ENCODE measurements around the gene SNED1. TPM values are rescaled to one million over a fixed set of nuclear protein-coding genes. Genes with fewer than 3 reads are reported as not detected.

Gene SNED1
- total RNA-seq, 1 experiment from 2014 or later, result 0.76 TPM

- Mint-ChIP-seq H3K27me3 (ENCODE audit: unreplicated experiment) (peaks cover 60% of the 10 kb centered on the region), H3K9me3 (ENCODE audit: low read depth, unreplicated experiment) (no peaks in the 10 kb centered on the region), H3K27ac (ENCODE audit: unreplicated experiment) (no peak overlapping the region), H3K4me1 (ENCODE audit: low read depth, unreplicated experiment) (no peaks in the 10 kb centered on the region), H3K4me3 (ENCODE audit: low read depth, unreplicated experiment) (no peak overlapping the region), H3K36me3 (ENCODE audit: insufficient read depth, unreplicated experiment) (no peaks in the 10 kb centered on the region)
- BruUV-seq (replicated peaks), result no TSS peak
- no peak for DNase-seq
- intact Hi-C loops (cut with micrococcal nuclease; ENCODE audit: unreplicated experiment), result no loop called here
- no peak for TF ChIP-seq CTCF (IDR thresholded peaks at IDR 0.05; ENCODE audit: unreplicated experiment)
- CTCF ChIA-PET, result no interaction called here
These were observed 28.3 kb upstream of the SNED1 start for GRCh38 chr2:240970104-240970503.

- H3K36me3 Mint-ChIP-seq (ENCODE audit: insufficient read depth, unreplicated experiment), result no peaks in the 10 kb centered on the region
- H3K27ac Mint-ChIP-seq (ENCODE audit: unreplicated experiment), result no peak overlapping the region
- DNase-seq, result no peak
- intact Hi-C loops (cut with micrococcal nuclease; ENCODE audit: unreplicated experiment), result no loop called here
- CTCF ChIA-PET, result no interaction called here
- no TSS peak for BruUV-seq (replicated peaks)
- no peak for TF ChIP-seq CTCF (IDR thresholded peaks at IDR 0.05; ENCODE audit: unreplicated experiment)
- peaks cover 63% of the 10 kb centered on the region for H3K27me3 Mint-ChIP-seq (ENCODE audit: unreplicated experiment)
- H3K4me1 Mint-ChIP-seq (ENCODE audit: low read depth, unreplicated experiment), result no peaks in the 10 kb centered on the region
- H3K4me3 Mint-ChIP-seq (ENCODE audit: low read depth, unreplicated experiment), result no peak overlapping the region
- no peaks in the 10 kb centered on the region for H3K9me3 Mint-ChIP-seq (ENCODE audit: low read depth, unreplicated experiment)
These were observed 27.6 kb upstream of the SNED1 start for GRCh38 chr2:240970816-240971215.

- no peaks in the 10 kb centered on the region for H3K9me3 Mint-ChIP-seq (ENCODE audit: low read depth, unreplicated experiment)
- no peaks in the 10 kb centered on the region for H3K36me3 Mint-ChIP-seq (ENCODE audit: insufficient read depth, unreplicated experiment)
- no peaks in the 10 kb centered on the region for H3K4me1 Mint-ChIP-seq (ENCODE audit: low read depth, unreplicated experiment)
- BruUV-seq (replicated peaks), result no TSS peak
- H3K27me3 Mint-ChIP-seq (ENCODE audit: unreplicated experiment), result peaks cover 63% of the 10 kb centered on the region
- H3K4me3 Mint-ChIP-seq (ENCODE audit: low read depth, unreplicated experiment), result no peak overlapping the region
- no peak for DNase-seq
- CTCF ChIA-PET, result interaction anchor here (0.9 kb wide), 1 partner anchor 11 kb away, joined by 3 read pairs; no protein-coding TSS in a partner anchor
- TF ChIP-seq CTCF (IDR thresholded peaks at IDR 0.05; ENCODE audit: unreplicated experiment), result no peak
- intact Hi-C loops (cut with micrococcal nuclease; ENCODE audit: unreplicated experiment), result no loop called here
- H3K27ac Mint-ChIP-seq (ENCODE audit: unreplicated experiment), result no peak overlapping the region
These were observed 26.2 kb upstream of the SNED1 start for GRCh38 chr2:240972201-240972600.

GRCh38 chr2:240972636-240973521 lies 25.5 kb upstream of the SNED1 start:
- H3K9me3 Mint-ChIP-seq (ENCODE audit: low read depth, unreplicated experiment), result no peaks in the 10 kb centered on the region
- H3K27ac Mint-ChIP-seq (ENCODE audit: unreplicated experiment), result no peak overlapping the region
- TF ChIP-seq CTCF (IDR thresholded peaks at IDR 0.05; ENCODE audit: unreplicated experiment), result no peak
- H3K27me3 Mint-ChIP-seq (ENCODE audit: unreplicated experiment), result peaks cover 63% of the 10 kb centered on the region
- H3K36me3 Mint-ChIP-seq (ENCODE audit: insufficient read depth, unreplicated experiment), result no peaks in the 10 kb centered on the region
- intact Hi-C loops (cut with micrococcal nuclease; ENCODE audit: unreplicated experiment), result no loop called here
- no peaks in the 10 kb centered on the region for H3K4me1 Mint-ChIP-seq (ENCODE audit: low read depth, unreplicated experiment)
- no peak overlapping the region for H3K4me3 Mint-ChIP-seq (ENCODE audit: low read depth, unreplicated experiment)
- peak; percentile 24 for DNase-seq
- CTCF ChIA-PET, result interaction anchor here (0.9 kb wide), 1 partner anchor 11 kb away, joined by 3 read pairs; no protein-coding TSS in a partner anchor
- no TSS peak for BruUV-seq (replicated peaks)

Data from Calu3 (cell line).